Tibial artery (tissue), 4 donors: Measurements from ENCODE around the gene SLC1A6.

Source experiments
- DNase-seq, 2 donors: peaks; one replicate each; pipeline ENCODE4 v3.0.0-alpha.2; 2019
- H3K27ac ChIP-seq, 2 donors: fragments of 200-600 bp; sonication (generic) in 1 of 2; 1 replicate in 1 of 2; 2 replicates in 1 of 2; pipeline ENCODE4 v1.5.1; 2018 to 2019; ENCODE audit warnings: mild to moderate bottlenecking in 1 of 2
- H3K27me3 ChIP-seq, 2 donors: fragments of 200-600 bp; sonication (generic) in 1 of 2; one replicate each; pipeline versions ENCODE4 v1.5.1 to v1.6.0; 2016 to 2019
- H3K36me3 ChIP-seq, 3 donors: fragments of 200-600 bp; sonication (generic) in 2 of 3; one replicate each; pipeline ENCODE4 v1.5.1; 2016 to 2019; ENCODE audit warnings: mild to moderate bottlenecking in 2 of 3
- H3K4me1 ChIP-seq, 4 donors: fragments of 200-600 bp; sonication (generic) in 2 of 4; 1 replicate in 3 of 4; 2 replicates in 1 of 4; pipeline ENCODE4 v1.5.1; 2016 to 2019
- H3K4me3 ChIP-seq, 2 donors: fragments of 200-600 bp; sonication (generic) in 1 of 2; 1 replicate in 1 of 2; 2 replicates in 1 of 2; pipeline ENCODE4 v1.5.1; 2018 to 2019; ENCODE audit warnings: mild to moderate bottlenecking in 2 of 2
- H3K9me3 ChIP-seq, 3 donors: fragments of 200-600 bp; sonication (generic) in 1 of 3; one replicate each; pipeline ENCODE4 v1.5.1; 2016 to 2019
- CTCF ChIP-seq, 2 experiments: fragments of 200-600 bp in 1 of 2; fragments of 450-650 bp in 1 of 2; IDR thresholded peaks; one replicate each; pipeline ENCODE4 v1.5.1; 2017 to 2019; ENCODE audit warnings: antibody characterized with exemption in 2 of 2, mild to moderate bottlenecking in 1 of 2, moderate library complexity in 1 of 2
- intact Hi-C: fragments of 100-400 bp; cut with DNase I; formaldehyde crosslinking; loops from one replicate; pipeline ENCODE4 v1.15.0; 2023; ENCODE audit warnings: low total_unique reads

Gene SLC1A6

GRCh38 chr19:14943601-14944000 lies 36.1 kb downstream of the SLC1A6 start:
- Histone ChIP-seq H3K27me3 (no peaks in the 10 kb centered on the region), H3K36me3 (no peaks in the 10 kb centered on the region), H3K9me3 (no peaks in the 10 kb centered on the region), H3K4me1 (no peaks in the 10 kb centered on the region), H3K27ac (no peak overlapping the region), H3K4me3 (no peak overlapping the region)
- DNase-seq: no peak
- TF ChIP-seq CTCF (IDR thresholded peaks at IDR 0.05): no peak
- intact Hi-C loops: no loop called here

GRCh38 chr19:14941189-14941588 lies 38.5 kb downstream of the SLC1A6 start, which contains the start of gene OR7C2:
TSS of gene OR7C2 (plus strand) at chr19:14941489. CDS start at chr19:14941489, 0 bp downstream.
- Histone ChIP-seq H3K4me1 (no peaks in the 10 kb centered on the region), H3K27me3 (no peaks in the 10 kb centered on the region), H3K36me3 (no peaks in the 10 kb centered on the region), H3K9me3 (no peaks in the 10 kb centered on the region), H3K4me3 (no peak within 1 kb of the TSS), H3K27ac (no peak within 1 kb of the TSS)
- TF ChIP-seq CTCF (IDR thresholded peaks at IDR 0.05): no peak
- intact Hi-C loops: no loop called here
- DNase-seq: no peak

DNA sequence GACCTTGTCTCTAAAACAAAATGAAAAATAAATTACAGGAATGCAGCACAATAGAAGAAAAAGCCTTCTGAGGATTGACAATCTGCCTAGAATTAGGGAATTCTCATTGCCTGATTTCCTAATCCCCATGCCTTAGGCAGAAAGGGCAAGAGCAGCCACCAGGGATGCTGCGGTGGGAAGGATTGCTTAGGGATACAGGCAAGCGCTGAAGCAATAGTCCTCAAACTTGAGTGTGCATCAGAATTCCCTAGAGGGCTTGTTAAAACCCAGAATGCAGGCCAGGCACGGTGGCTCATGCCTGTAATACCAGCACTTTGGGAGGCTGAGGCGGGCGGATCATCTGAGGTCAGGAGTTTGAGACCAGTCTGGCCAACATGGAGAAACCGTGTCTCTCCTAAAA lies 39.4 kb downstream of the SLC1A6 start:
- no peak for DNase-seq
- no peak for TF ChIP-seq CTCF (IDR thresholded peaks at IDR 0.05)
- intact Hi-C loops: no loop called here
- Histone ChIP-seq H3K27me3 (no peaks in the 10 kb centered on the region), H3K27ac (no peak overlapping the region), H3K36me3 (no peaks in the 10 kb centered on the region), H3K4me3 (no peak overlapping the region), H3K4me1 (no peaks in the 10 kb centered on the region), H3K9me3 (no peaks in the 10 kb centered on the region)

- intact Hi-C loops: no loop called here
- Histone ChIP-seq H3K4me1 (no peaks in the 10 kb centered on the region), H3K27me3 (no peaks in the 10 kb centered on the region), H3K27ac (no peak overlapping the region), H3K9me3 (no peaks in the 10 kb centered on the region), H3K4me3 (no peak overlapping the region), H3K36me3 (no peaks in the 10 kb centered on the region)
- TF ChIP-seq CTCF (IDR thresholded peaks at IDR 0.05): no peak
- DNase-seq: no peak
Observed at GRCh38 chr19:14933506-14933905, 46.2 kb downstream of the SLC1A6 start.

GRCh38 chr19:14916848-14917247 lies 62.8 kb downstream of the SLC1A6 start:
- no peak for TF ChIP-seq CTCF (IDR thresholded peaks at IDR 0.05)
- H3K4me1 ChIP-seq: no peaks in the 10 kb centered on the region
- H3K9me3 ChIP-seq: peaks cover 0 to 4% (median 0%) of the 10 kb centered on the region in 3 donors
- no peak overlapping the region for H3K4me3 ChIP-seq
- no peaks in the 10 kb centered on the region for H3K36me3 ChIP-seq
- DNase-seq: no peak
- peaks cover 0 to 2% of the 10 kb centered on the region in 2 donors for H3K27me3 ChIP-seq
- intact Hi-C loops: no loop called here
- no peak overlapping the region for H3K27ac ChIP-seq

GRCh38 chr19:14915116-14915515 lies 64.5 kb downstream of the SLC1A6 start:
- Histone ChIP-seq H3K9me3 (peaks cover 0 to 4% (median 0%) of the 10 kb centered on the region in 3 donors), H3K27ac (no peak overlapping the region), H3K4me3 (no peak overlapping the region), H3K27me3 (peaks cover 0 to 2% of the 10 kb centered on the region in 2 donors), H3K4me1 (no peaks in the 10 kb centered on the region), H3K36me3 (no peaks in the 10 kb centered on the region)
- no peak for DNase-seq
- TF ChIP-seq CTCF (IDR thresholded peaks at IDR 0.05): no peak
- intact Hi-C loops: no loop called here
